Measurements from ENCODE around the gene KCNQ1.

The KCNQ1 gene

DNA sequence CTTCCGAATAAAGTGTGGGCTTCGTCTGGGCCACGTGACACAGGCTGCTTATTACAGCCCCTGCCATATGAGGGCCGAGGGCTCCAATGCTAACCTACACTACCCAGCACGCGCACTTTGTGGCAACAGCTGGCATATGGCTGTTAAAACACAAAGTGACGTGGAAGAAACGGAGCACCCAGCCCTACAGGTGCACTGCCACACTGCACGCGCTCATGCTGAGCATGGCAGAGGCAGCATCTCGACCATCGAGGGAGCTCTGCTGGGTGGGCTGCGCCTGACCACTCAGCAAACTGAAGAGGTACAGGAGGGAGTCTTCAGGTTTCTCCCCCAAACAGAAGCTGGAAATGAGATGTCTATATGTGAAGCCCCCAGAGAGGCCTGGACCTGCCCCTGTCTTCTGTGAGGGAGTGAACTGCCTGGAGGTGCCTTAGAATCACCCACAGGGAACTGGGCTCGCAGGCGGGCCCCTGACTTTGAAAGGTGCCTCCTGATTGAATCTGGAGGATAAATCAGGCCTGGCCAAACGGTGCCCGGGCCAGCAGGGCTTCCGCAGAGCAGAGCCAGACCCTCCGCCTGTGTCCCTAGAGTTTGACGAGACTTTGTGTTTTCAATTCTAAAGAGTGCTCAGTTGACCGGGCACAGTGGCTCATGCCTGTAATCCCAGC is 26.0 kb upstream of the KCNQ1 start:
- TF ChIP-seq, protein P1, sequence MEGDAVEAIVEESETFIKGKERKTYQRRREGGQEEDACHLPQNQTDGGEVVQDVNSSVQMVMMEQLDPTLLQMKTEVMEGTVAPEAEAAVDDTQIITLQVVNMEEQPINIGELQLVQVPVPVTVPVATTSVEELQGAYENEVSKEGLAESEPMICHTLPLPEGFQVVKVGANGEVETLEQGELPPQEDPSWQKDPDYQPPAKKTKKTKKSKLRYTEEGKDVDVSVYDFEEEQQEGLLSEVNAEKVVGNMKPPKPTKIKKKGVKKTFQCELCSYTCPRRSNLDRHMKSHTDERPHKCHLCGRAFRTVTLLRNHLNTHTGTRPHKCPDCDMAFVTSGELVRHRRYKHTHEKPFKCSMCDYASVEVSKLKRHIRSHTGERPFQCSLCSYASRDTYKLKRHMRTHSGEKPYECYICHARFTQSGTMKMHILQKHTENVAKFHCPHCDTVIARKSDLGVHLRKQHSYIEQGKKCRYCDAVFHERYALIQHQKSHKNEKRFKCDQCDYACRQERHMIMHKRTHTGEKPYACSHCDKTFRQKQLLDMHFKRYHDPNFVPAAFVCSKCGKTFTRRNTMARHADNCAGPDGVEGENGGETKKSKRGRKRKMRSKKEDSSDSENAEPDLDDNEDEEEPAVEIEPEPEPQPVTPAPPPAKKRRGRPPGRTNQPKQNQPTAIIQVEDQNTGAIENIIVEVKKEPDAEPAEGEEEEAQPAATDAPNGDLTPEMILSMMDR (conservative IDR thresholded peaks at IDR 0.05), result no peak
- no peak overlapping the region for H3K27ac ChIP-seq

DNA sequence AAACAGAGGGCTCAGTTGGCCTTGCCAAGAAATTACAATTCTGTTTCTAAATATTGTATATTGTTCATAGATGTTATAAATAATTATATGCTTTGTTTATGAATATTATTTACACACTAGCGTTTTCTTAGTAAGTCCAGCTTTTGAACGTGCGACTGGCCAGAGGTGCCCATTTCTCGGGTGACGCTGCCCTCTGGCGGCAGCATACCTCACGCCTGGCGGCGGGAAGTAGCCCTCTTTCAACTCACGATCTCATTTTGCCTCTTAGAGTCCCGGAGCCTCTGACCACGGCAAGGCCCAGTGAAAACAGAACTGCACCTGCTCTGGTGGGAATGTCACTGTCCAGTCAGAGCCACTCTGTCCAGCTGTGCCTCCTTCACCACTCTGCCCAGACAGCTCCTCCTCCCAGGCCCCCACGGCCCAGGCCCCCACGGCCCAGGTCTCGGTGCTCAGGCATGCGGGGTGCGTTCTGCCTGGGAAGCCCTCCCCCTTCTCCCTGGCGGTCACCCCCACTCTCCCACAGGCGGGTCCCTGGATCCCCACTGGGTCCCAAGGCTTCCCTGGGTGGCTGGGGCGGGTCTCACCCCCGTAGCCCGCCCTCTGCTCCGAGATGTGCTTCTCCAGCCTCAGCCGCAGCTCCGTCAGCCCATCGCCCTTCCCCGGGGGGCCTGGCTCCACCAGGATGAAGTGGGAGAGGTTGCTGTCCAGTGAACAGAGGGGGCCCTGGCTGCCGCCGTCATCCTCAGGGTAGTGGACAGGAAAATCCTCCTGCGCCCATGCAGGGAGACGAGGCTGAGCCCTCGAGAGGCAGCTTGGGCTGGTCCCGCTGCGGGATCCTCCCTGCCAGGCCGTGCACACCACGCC is 24.9 kb upstream of the KCNQ1 start:
- TF ChIP-seq, protein P1 (conservative IDR thresholded peaks at IDR 0.05), result peak; percentile 85
- peak overlapping the region; percentile 35; the same call in 1 of the 2 replicates for H3K27ac ChIP-seq

DNA sequence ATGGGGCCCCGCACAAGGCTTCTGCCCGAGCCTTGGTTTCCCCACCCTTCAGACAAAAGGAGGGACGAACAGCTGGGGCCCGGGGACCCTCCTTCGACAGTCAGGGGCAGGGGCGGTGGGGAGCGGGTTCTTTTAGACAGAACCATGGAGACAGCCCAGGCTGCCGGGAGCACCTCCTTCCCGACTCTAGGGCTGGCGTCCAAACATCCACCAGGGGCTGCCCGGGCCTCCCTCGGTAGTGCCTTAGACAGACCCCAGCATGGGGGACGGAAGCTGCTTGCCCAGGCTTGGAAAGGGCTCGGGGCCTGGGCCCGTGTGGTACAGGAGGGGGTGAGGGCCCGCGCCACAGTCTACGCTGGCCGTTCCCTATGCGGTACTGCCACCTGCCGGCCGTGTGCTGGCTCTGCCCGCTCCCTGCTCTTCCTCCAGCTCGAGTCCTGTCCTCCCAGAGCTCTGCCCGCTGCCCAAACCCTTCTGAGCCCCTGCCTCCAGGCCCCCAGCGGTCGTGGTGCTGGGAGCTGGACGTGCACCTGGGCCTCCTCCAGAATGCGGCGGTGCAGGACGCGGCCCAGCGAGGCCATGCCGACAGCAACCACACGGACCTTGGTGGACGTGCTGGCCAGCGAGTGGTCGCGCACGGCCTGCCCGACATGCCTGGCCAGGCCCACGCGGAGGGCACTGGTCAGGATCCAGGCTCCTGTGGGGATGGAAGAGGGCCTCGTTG is 24.1 kb upstream of the KCNQ1 start:
- TF ChIP-seq, protein P1 (conservative IDR thresholded peaks at IDR 0.05), result peak; percentile 92
- peak overlapping the region; percentile 35; the same call in 1 of the 2 replicates for H3K27ac ChIP-seq

DNA sequence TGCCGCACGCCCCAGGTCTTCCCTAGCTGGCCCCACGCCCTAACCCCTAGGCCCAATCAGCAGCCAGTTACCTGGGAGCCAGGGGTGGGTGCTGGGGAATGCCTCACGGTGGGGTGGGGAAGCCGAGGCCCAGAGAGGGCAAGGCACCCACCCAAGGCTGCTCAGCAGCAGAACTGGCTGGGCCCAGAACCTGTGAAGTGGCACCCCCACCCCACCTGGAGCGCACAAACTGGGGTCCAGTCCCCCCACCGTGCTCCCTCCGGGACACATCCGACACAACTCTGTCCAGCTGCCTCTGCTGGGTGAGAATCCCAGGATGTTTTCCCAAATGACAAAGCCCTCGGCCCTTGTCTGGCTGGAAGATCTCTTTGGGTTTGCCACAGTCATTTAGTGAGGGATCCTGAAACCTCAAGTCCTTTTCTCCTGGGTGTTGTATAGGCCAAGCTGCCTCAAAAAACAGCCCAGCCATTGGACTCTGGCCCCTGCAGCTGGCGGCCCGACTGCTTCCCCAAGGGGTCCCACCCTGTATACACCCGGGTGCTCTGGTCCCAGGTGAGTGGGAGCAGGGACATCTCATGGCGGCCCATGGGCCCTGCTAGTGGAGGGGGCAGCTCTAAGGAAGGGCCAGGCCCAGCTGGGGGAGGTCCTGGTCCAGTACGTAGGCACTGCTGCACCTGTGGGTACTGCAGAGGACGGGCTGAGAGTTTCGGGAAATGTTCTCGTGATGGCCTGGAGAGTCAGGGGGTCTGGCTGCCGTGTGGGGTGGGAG is 23.4 kb upstream of the KCNQ1 start:
- peak overlapping the region; percentile 35; the same call in 1 of the 2 replicates for H3K27ac ChIP-seq
- TF ChIP-seq, protein P1 (conservative IDR thresholded peaks at IDR 0.05), result no peak

DNA sequence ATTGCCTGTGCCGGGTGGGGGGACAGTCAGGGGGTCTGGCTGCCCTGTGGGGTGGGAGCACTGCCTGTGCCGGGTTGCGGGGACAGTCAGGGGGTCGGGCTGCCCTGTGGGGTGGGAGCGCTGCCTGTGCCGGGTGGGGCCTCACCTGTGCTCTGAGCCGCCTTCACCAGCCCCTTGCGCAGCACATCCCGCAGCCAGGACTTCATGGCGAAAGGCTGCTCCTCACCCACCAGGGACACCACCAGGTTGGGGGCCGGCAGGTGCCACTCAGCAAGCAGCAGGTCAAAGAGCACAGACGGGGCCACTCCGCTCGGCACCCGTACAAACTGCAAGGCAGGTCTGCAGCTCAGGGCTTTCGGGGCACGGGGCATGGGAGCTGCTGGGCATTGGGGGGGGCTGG is 22.8 kb upstream of the KCNQ1 start:
- TF ChIP-seq, protein P1 (conservative IDR thresholded peaks at IDR 0.05), result no peak

DNA sequence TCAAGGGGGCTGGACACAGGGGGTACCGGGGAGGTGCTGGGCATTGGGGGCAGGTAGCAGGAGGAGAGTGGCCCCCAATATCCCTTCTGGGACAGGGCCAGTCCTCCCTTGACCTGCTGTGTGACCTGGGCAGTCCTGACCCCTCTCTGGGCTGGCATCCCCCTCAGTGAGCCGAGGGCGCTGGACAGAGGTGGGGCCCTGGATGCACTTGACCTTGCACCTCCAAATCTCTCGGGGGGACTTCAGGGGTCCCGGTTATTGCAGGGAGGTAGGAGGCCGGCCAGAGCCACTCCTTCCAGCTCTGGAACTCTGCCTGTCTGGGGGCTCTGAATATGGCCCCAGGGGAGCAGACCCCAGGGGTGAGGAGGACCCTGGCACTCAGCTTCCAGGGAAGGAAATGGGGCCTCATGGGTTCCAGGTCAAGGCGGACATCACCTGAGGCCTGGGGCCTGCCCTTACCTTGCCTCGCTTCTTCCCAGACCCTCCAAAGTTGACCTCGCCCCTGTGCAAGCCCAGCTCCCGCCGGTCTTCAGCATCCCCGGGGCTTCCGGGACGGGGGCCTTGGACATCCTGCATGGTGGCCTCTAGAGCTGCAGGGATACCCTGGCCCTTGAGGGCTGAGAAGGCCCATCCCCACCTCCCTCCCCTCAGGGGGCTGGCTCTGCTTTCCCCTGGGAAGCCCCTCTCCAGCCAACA is 22.2 kb upstream of the KCNQ1 start:
- no peak overlapping the region for H3K27ac ChIP-seq
- TF ChIP-seq, protein P1 (conservative IDR thresholded peaks at IDR 0.05), result no peak

More for the DNA sequence above, 22.8 kb upstream of the KCNQ1 start:
- H3K27ac ChIP-seq, result no peak overlapping the region

Data from VCaP (cell line).